HG02884 (cell line): ENCODE measurements around the gene ZDHHC17.
A peak's percentile ranks its signal among the peaks of the same experiment; 100 is the strongest.

Experiments used
- ATAC-seq: cut with Tn5 transposase; IDR thresholded peaks from one replicate; pipeline ENCODE4 v1.9.1; 2021; ENCODE audit warnings: mild to moderate bottlenecking, moderate library complexity; ENCODE audit not compliant: unreplicated experiment

The ZDHHC17 gene

GRCh38 chr12:76876696-76877229 lies 112.8 kb downstream of the ZDHHC17 start:
- ATAC-seq = no peak

- peak; percentile 25 for ATAC-seq
These were observed 114.4 kb downstream of the ZDHHC17 start for GRCh38 chr12:76878099-76878898.

GRCh38 chr12:76878899-76879709 lies 115.2 kb downstream of the ZDHHC17 start, which contains the start of gene CSRP2:
TSS of gene CSRP2 (minus strand) at chr12:76879019. CDS start at chr12:76866260, 12,759 bp downstream.
- peak; percentile 80 for ATAC-seq

GRCh38 chr12:76879710-76880518 lies 116.0 kb downstream of the ZDHHC17 start:
- ATAC-seq = no peak

GRCh38 chr12:76880519-76881023 lies 116.7 kb downstream of the ZDHHC17 start:
- no peak for ATAC-seq

GRCh38 chr12:76881142-76881541 lies 117.2 kb downstream of the ZDHHC17 start:
- no peak for ATAC-seq

GRCh38 chr12:76882367-76882766 lies 118.5 kb downstream of the ZDHHC17 start:
- ATAC-seq = no peak

- ATAC-seq = no peak
These were observed 119.2 kb downstream of the ZDHHC17 start for GRCh38 chr12:76883151-76883550.

GRCh38 chr12:76883811-76884210 lies 119.9 kb downstream of the ZDHHC17 start:
- ATAC-seq = no peak

GRCh38 chr12:76888775-76889174 lies 124.9 kb downstream of the ZDHHC17 start:
- no peak for ATAC-seq

GRCh38 chr12:76890151-76891143 lies 126.5 kb downstream of the ZDHHC17 start:
- no peak for ATAC-seq

- ATAC-seq = no peak
These were observed 127.7 kb downstream of the ZDHHC17 start for GRCh38 chr12:76891609-76892008.

- no peak for ATAC-seq
These were observed 131.9 kb downstream of the ZDHHC17 start for GRCh38 chr12:76895796-76896195.

- no peak for ATAC-seq
These were observed 132.4 kb downstream of the ZDHHC17 start for GRCh38 chr12:76896274-76896673.

- no peak for ATAC-seq
These were observed 134.5 kb downstream of the ZDHHC17 start for GRCh38 chr12:76898442-76898841.

GRCh38 chr12:76899522-76899921 lies 135.6 kb downstream of the ZDHHC17 start:
- ATAC-seq = no peak

- ATAC-seq = no peak
These were observed 137.9 kb downstream of the ZDHHC17 start for GRCh38 chr12:76901628-76902380.
